Stomach (tissue), 9 donors: ENCODE results near the gene SORCS2. TPM values are rescaled to one million over a fixed set of nuclear protein-coding genes. Genes with fewer than 3 reads are reported as not detected.

Experiments used
- DNase-seq, 2 donors: peaks; one replicate each; pipeline versions ENCODE4 v3.0.0 to v3.0.0-alpha.2; 2013 to 2019
- H3K27ac ChIP-seq, 5 donors: fragments of 200-600 bp in 4 of 5; sonication (generic) in 4 of 5; one replicate each; pipeline ENCODE4 v1.5.1; 2013 to 2019; ENCODE audit warnings: mild to moderate bottlenecking in 1 of 5, moderate library complexity in 1 of 5
- H3K27me3 ChIP-seq, 3 donors: fragments of 200-600 bp; sonication (generic); one replicate each; pipeline ENCODE4 v1.5.1; 2017 to 2019; ENCODE audit warnings: mixed run types in 1 of 3
- H3K36me3 ChIP-seq, 4 donors: fragments of 200-600 bp; sonication (generic); 1 replicate in 3 of 4; 2 replicates in 1 of 4; pipeline ENCODE4 v1.5.1; 2016 to 2019
- H3K4me1 ChIP-seq, 4 donors: fragments of 200-600 bp; sonication (generic); one replicate each; pipeline ENCODE4 v1.5.1; 2016 to 2019
- H3K4me3 ChIP-seq, 4 donors: fragments of 200-600 bp; sonication (generic) in 3 of 4; one replicate each; pipeline ENCODE4 v1.5.1; 2016 to 2019; ENCODE audit warnings: mild to moderate bottlenecking in 1 of 4
- H3K9me3 ChIP-seq, 4 donors: fragments of 200-600 bp; sonication (generic); one replicate each; pipeline ENCODE4 v1.5.1; 2016 to 2019
- CTCF ChIP-seq, 7 experiments: fragments of 450-650 bp in 4 of 7; fragments of 200-600 bp in 3 of 7; sonication (generic) in 3 of 7; IDR thresholded peaks; one replicate each; pipeline ENCODE4 v1.5.1; 2016 to 2019; ENCODE audit warnings: antibody characterized with exemption in 7 of 7, control low read depth in 2 of 7, mild to moderate bottlenecking in 1 of 7
- EP300 ChIP-seq: sonication (generic); formaldehyde crosslinking; IDR thresholded peaks from one replicate; pipeline ENCODE4 v1.6.1; 2017; ENCODE audit warnings: antibody characterized with exemption
- POLR2A ChIP-seq, 4 donors: fragments of 450-650 bp; IDR thresholded peaks; one replicate each; pipeline ENCODE4 v1.6.1; 2016; ENCODE audit warnings: antibody characterized with exemption in 4 of 4, control low read depth in 2 of 4, mild to moderate bottlenecking in 1 of 4, moderate library complexity in 1 of 4
- POLR2AphosphoS5 ChIP-seq, 3 donors: sonication (generic); formaldehyde crosslinking; IDR thresholded peaks; one replicate each; pipeline ENCODE4 v1.6.1; 2016; ENCODE audit warnings: antibody characterized with exemption in 3 of 3
- WGBS, 5 donors: extraction: QIAGEN DNeasy Blood & Tissue Kit in 3 of 5; methylation state at CpG; one replicate each; pipeline versions ENCODE4 v1.1.5 to v1.1.7; 2013 to 2018; 5-methylcytosine and 5-hydroxymethylcytosine counted together
- intact Hi-C: fragments of 100-400 bp; cut with DNase I; formaldehyde crosslinking; loops from one replicate; pipeline ENCODE4 v1.15.1; 2023; ENCODE audit warnings: low total_unique reads
- polyA plus RNA-seq, 3 donors: library from polyadenylated mRNA; stranded (reverse); fragments of 200-250 nt; gene quantifications; one replicate each; pipeline ENCODE4 v1.2.3, GENCODE V29; 2013
- total RNA-seq, 5 donors: library from RNA; depleted of rRNA; stranded (reverse); fragments of >200 nt; gene quantifications; one replicate each; pipeline versions ENCODE4 v1.1.0 to v1.2.3, GENCODE V29; 2014 to 2016
- donor health status: healthy with polysubstance abuse.
- donor health status: Bipolar disorder and iron deficiency.
- donor health status: healthy.

SORCS2 gene
- total and polyA plus RNA-seq, 8 donors: under 0.01 to 13.0 (median 0.50) TPM; not detected in 1

GRCh38 chr4:7370038-7370437 is 177.7 kb downstream of the SORCS2 start:
- WGBS, 5 donors: 70 to 88% (median 84%) methylated on average over 7 of the region's 7 CpGs

DNA sequence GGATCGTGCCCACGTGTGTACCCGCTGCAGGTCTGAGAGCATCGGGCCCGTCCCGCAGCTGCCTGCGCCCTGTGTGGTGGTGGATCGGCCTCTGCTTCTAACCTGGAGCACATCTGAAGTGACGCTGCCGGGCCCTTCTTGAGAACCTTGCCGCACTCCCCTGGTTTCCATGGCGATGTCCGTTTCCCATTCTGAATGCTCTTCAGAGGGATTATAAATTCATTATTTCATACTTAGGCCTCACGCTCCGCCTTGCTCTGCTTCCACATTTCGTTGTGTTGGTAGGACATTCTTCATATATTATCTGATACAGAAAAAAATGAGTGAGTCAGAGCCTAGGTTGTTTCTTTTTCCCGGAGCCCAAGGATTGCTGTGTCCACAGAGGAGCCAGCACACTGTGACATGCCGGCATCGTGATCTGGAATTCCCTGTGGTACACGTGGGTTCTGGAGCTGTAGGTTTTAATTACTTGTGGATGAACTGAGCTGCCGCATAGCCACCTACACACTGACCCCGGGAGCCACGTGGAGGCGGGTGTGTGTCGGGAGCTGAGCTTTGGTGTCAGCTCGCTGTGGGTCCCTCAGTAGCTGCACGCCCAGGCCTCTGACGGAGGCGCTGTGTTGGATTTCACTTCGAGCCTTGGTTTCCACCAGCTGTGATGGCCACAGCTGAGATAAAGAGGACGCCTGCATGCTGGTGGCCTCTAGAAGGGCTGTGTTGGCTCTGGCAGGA is 179.0 kb downstream of the SORCS2 start:
- TF ChIP-seq CTCF (IDR thresholded peaks at IDR 0.05) (no peak), EP300 (no peak), POLR2AphosphoS5 (IDR thresholded peaks at IDR 0.05) (no peak), POLR2A (IDR thresholded peaks at IDR 0.05) (no peak)
- H3K9me3 ChIP-seq: no peaks in the 10 kb centered on the region
- peaks cover 0 to 37% (median 19%) of the 10 kb centered on the region in 3 donors for H3K27me3 ChIP-seq
- H3K4me3 ChIP-seq: no peak overlapping the region
- H3K4me1 ChIP-seq: peaks cover 0 to 21% (median 0%) of the 10 kb centered on the region in 4 donors
- H3K27ac ChIP-seq: no peak overlapping the region
- intact Hi-C loops: no loop called here
- H3K36me3 ChIP-seq: no peaks in the 10 kb centered on the region
- DNase-seq: no peak
- 67 to 76% (median 73%) methylated on average over 24 to 31 of the region's 31 CpGs for WGBS, 5 donors

More at GRCh38 chr4:7370038-7370437, 177.7 kb downstream of the SORCS2 start:
- Histone ChIP-seq H3K4me1 (peaks cover 0 to 26% (median 4%) of the 10 kb centered on the region in 4 donors), H3K27me3 (peaks cover 0 to 50% (median 21%) of the 10 kb centered on the region in 3 donors), H3K36me3 (no peaks in the 10 kb centered on the region), H3K9me3 (no peaks in the 10 kb centered on the region), H3K27ac (no peak overlapping the region), H3K4me3 (no peak overlapping the region)
- no peak for DNase-seq
- TF ChIP-seq EP300: no peak
- no peak for TF ChIP-seq POLR2AphosphoS5 (IDR thresholded peaks at IDR 0.05)
- TF ChIP-seq CTCF (IDR thresholded peaks at IDR 0.05): no peak
- no peak for TF ChIP-seq POLR2A (IDR thresholded peaks at IDR 0.05)
- intact Hi-C loops: no loop called here

DNA sequence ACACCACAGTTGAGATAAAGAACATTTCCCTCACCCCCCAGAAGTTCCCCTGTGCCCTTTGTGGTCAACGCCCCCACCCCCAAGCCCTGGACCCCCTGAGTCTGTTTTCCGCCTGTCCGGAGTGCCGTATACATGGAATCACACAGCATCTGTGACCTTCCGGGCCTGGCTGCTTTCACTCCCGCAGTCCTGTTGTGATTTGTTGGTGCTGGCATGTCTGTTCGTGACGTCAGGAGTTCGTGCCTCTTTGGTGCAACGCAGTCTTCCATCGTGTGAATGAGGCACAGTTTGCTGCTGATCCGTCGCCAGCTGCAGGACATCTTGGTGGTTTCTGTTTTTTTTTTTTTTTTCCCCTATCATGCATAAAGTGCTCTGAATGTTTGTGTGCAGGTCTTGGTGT is 180.3 kb downstream of the SORCS2 start:
- H3K27me3 ChIP-seq: peaks cover 0 to 32% (median 9%) of the 10 kb centered on the region in 3 donors
- 72 to 86% (median 82%) methylated on average over 13 of the region's 13 CpGs for WGBS, 5 donors
- H3K4me3 ChIP-seq: no peak overlapping the region
- H3K9me3 ChIP-seq: no peaks in the 10 kb centered on the region
- intact Hi-C loops: no loop called here
- H3K4me1 ChIP-seq: peaks cover 0 to 15% (median 0%) of the 10 kb centered on the region in 4 donors
- H3K27ac ChIP-seq: no peak overlapping the region
- H3K36me3 ChIP-seq: no peaks in the 10 kb centered on the region
- no peak for TF ChIP-seq POLR2A (IDR thresholded peaks at IDR 0.05)
- TF ChIP-seq EP300: no peak
- no peak for TF ChIP-seq POLR2AphosphoS5 (IDR thresholded peaks at IDR 0.05)
- no peak for TF ChIP-seq CTCF (IDR thresholded peaks at IDR 0.05)
- no peak for DNase-seq

GRCh38 chr4:7374571-7374970 is 182.2 kb downstream of the SORCS2 start:
- DNase-seq: no peak
- Histone ChIP-seq H3K4me1 (peaks cover 0 to 9% (median 0%) of the 10 kb centered on the region in 4 donors), H3K36me3 (no peaks in the 10 kb centered on the region), H3K9me3 (peaks cover 0 to 5% (median 0%) of the 10 kb centered on the region in 4 donors), H3K27me3 (peaks cover 0 to 30% (median 0%) of the 10 kb centered on the region in 3 donors), H3K4me3 (no peak overlapping the region), H3K27ac (no peak overlapping the region)
- 84 to 91% (median 87%) methylated on average over 10 of the region's 10 CpGs for WGBS, 5 donors
- intact Hi-C loops: no loop called here
- TF ChIP-seq POLR2A (IDR thresholded peaks at IDR 0.05) (no peak), EP300 (no peak), POLR2AphosphoS5 (IDR thresholded peaks at IDR 0.05) (no peak), CTCF (IDR thresholded peaks at IDR 0.05) (no peak)
